ENCODE measurements around the gene IQSEC1. TPM values are rescaled to one million over a fixed set of nuclear protein-coding genes. Genes with fewer than 3 reads are reported as not detected.
A peak's percentile ranks its signal among the peaks of the same experiment; 100 is the strongest.

IQSEC1 gene
- polyA plus RNA-seq, 3 donors from 2014 or later: 9.0 to 40.5 (median 15.3) TPM

DNA sequence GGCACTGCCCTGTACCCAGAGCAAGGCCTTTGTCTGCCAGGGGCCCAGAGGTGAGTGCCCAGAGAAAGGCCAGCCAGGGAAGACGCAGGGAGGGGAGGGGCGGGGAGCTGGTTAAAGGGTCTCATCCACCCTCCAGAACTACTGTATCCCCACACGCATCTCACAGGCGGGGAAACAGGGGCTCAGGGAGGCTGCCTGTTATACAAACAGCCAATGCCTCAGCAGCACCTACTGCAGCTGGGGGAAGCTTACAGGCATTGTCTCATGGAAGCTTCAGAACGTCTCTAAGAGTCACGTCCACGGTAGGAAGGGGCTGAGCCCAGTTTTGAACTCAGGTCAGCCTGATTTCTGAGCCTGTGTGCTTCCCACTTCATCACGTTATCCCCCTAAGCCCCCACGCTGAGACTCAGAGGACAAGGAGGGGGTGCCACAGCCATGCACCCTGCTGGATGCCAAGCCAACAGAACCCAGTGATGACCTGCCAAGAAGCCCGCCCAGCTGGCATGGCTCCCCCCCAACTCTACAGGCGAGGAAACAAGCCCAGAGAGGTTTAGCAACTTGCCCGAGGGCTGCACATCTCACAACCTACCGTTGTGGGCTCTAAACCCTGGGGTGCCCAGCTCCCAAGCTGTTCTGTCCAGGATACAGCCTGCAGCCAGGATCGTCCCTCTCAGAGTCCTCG is 54.5 kb downstream of the IQSEC1 start:
- peaks cover 0 to 3% (median 0%) of the 10 kb centered on the region in 3 donors for H3K36me3 Mint-ChIP-seq
- no peaks in the 10 kb centered on the region for H3K9me3 Mint-ChIP-seq
- peaks cover 52 to 62% of the 10 kb centered on the region in 2 donors for H3K4me1 Mint-ChIP-seq
- H3K27me3 Mint-ChIP-seq (ENCODE audit: low read depth in 3 of 3): peaks cover 3 to 22% (median 8%) of the 10 kb centered on the region in 3 donors
- no peak for DNase-seq
- no peak overlapping the region for H3K4me3 Mint-ChIP-seq
- peak overlapping the region; percentile 88 to 100 (median 100) for H3K27ac Mint-ChIP-seq

DNA sequence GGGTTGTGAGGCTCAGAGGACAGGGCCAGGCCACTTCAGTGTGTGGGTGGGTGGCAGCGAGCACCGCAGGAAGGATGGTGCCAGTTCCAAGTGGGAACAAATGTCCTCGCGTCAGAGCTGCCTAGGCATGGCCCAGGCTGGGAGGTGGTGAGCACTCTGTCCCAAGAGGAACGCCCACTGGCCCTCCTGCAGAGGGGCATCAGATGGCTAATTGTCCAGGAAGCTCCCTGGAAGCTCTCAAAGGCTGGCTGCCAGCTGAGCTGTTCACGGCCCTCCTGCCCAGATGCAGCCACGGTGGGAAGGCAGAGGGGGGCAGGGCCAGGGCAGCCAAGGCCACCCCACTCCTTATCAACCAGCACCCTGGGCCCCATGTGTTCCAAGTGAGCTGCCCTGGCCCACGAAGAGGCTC is 55.2 kb downstream of the IQSEC1 start:
- Mint-ChIP-seq H3K27ac (peak overlapping the region; percentile 99 to 100 (median 100)), H3K4me3 (no peak overlapping the region), H3K9me3 (no peaks in the 10 kb centered on the region), H3K27me3 (ENCODE audit: low read depth in 3 of 3) (peaks cover 8 to 28% (median 13%) of the 10 kb centered on the region in 3 donors), H3K36me3 (peaks cover 0 to 3% (median 0%) of the 10 kb centered on the region in 3 donors), H3K4me1 (peaks cover 58 to 69% of the 10 kb centered on the region in 2 donors)
- no peak for DNase-seq

DNA sequence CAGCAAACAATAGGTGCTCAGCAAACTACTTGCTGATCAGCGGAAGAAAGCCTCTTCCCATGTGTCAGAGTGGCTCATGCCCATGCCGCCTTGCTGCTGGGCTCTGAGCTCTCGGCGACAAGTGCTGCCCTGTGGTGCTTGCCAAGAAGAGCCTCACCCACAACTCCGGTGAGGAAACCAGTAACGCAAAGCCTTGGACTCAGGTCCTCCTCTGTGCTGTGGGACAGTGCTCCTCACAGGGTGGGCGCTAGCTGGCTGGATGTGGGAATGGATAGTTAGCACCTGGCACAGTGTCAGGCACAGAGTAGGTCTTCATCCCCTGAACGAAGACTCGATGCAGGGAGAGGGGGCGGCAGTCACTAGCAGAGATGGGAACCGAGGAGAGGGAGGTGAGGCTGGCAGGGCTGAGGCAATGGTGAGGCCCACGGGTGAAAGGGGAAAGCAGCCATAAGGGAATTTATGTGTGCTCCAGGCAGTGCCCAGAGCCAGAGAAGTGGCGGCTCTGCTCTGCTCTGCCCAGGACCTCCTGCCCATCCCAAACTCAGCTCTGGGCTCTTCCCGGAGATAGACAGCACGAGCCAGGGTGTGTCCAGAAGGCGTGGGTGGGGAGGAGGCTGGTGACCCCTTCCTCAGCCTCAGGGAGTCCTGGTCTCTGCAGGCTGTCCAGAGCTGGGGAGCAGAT is 55.7 kb downstream of the IQSEC1 start:
- peak overlapping the region; percentile 83 to 91 (median 89) for H3K4me3 Mint-ChIP-seq
- no peak for DNase-seq
- peaks cover 64 to 71% of the 10 kb centered on the region in 2 donors for H3K4me1 Mint-ChIP-seq
- peak overlapping the region; percentile 99 to 100 (median 100) for H3K27ac Mint-ChIP-seq
- H3K27me3 Mint-ChIP-seq (ENCODE audit: low read depth in 3 of 3): peaks cover 13 to 30% (median 15%) of the 10 kb centered on the region in 3 donors
- peaks cover 0 to 3% (median 0%) of the 10 kb centered on the region in 3 donors for H3K36me3 Mint-ChIP-seq
- no peaks in the 10 kb centered on the region for H3K9me3 Mint-ChIP-seq

GRCh38 chr3:13016721-13017255 is 56.4 kb downstream of the IQSEC1 start:
- peak overlapping the region; percentile 99 to 100 (median 100) for H3K27ac Mint-ChIP-seq
- peaks cover 0 to 3% (median 0%) of the 10 kb centered on the region in 3 donors for H3K36me3 Mint-ChIP-seq
- DNase-seq: no peak
- H3K4me3 Mint-ChIP-seq: peak overlapping the region; percentile 83 to 91 (median 89)
- H3K9me3 Mint-ChIP-seq: no peaks in the 10 kb centered on the region
- peaks cover 19 to 34% (median 19%) of the 10 kb centered on the region in 3 donors for H3K27me3 Mint-ChIP-seq (ENCODE audit: low read depth in 3 of 3)
- H3K4me1 Mint-ChIP-seq: peaks cover 71 to 78% of the 10 kb centered on the region in 2 donors

DNA sequence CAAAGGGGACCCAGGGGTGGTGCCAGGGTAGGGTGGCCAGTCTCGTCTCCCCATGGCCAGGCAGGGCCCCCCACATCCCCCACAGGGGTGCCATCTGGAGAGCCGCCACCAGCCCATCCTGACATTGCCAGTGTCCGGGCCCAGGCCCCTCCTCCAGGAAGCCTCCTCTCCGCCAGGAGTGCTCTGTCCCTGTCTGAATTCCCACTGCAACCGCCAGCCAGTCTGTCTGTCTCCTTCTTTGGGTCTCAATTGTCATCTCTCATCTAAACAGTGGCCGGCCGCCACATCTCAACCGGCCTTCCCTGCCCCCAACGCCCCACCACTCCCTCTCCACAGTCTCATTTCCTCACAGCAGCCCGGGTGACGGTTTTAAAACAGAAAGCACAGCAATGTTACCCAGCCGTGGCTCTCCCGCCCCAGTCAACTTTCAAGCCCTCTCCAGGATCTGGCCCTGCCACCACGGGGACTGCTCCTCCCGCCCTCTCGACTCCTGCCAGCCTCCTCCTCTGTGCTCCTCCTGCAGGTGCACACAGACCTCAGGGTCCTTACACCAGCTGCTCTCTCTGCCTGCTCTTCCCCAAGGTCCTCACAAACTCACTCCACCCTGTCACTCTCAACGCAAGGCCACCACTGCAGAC is 57.0 kb downstream of the IQSEC1 start:
- Mint-ChIP-seq H3K9me3 (no peaks in the 10 kb centered on the region), H3K27ac (peak overlapping the region; percentile 99 to 100 (median 100)), H3K4me3 (peak overlapping the region; percentile 83 to 91 (median 89)), H3K36me3 (peaks cover 0 to 3% (median 0%) of the 10 kb centered on the region in 3 donors), H3K4me1 (peaks cover 77 to 81% of the 10 kb centered on the region in 2 donors), H3K27me3 (ENCODE audit: low read depth in 3 of 3) (peaks cover 19 to 40% (median 23%) of the 10 kb centered on the region in 3 donors)
- DNase-seq: peak; percentile 81 to 83 (median 82)

- Mint-ChIP-seq H3K27me3 (ENCODE audit: low read depth in 3 of 3) (peaks cover 19 to 42% (median 23%) of the 10 kb centered on the region in 3 donors), H3K9me3 (no peaks in the 10 kb centered on the region), H3K4me3 (peak overlapping the region; percentile 83 to 91 (median 89)), H3K36me3 (peaks cover under 1 to 5% (median 4%) of the 10 kb centered on the region in 3 donors), H3K4me1 (peaks cover 81 to 85% of the 10 kb centered on the region in 2 donors), H3K27ac (peak overlapping the region; percentile 99 to 100 (median 100))
- peak; percentile 82 to 83 (median 83) for DNase-seq
Observed at GRCh38 chr3:13015286-13016082, 57.7 kb downstream of the IQSEC1 start.

GRCh38 chr3:13014755-13015285 is 58.4 kb downstream of the IQSEC1 start:
- H3K4me3 Mint-ChIP-seq: peak overlapping the region; percentile 83 to 91 (median 89)
- no peak for DNase-seq
- no peaks in the 10 kb centered on the region for H3K9me3 Mint-ChIP-seq
- peak overlapping the region; percentile 99 to 100 (median 100) for H3K27ac Mint-ChIP-seq
- H3K27me3 Mint-ChIP-seq (ENCODE audit: low read depth in 3 of 3): peaks cover 19 to 41% (median 25%) of the 10 kb centered on the region in 3 donors
- peaks cover 85 to 87% of the 10 kb centered on the region in 2 donors for H3K4me1 Mint-ChIP-seq
- peaks cover 0 to 5% (median 4%) of the 10 kb centered on the region in 3 donors for H3K36me3 Mint-ChIP-seq

GRCh38 chr3:13013994-13014754 is 59.1 kb downstream of the IQSEC1 start:
- Mint-ChIP-seq H3K9me3 (no peaks in the 10 kb centered on the region), H3K27me3 (ENCODE audit: low read depth in 3 of 3) (peaks cover 24 to 45% (median 30%) of the 10 kb centered on the region in 3 donors), H3K4me3 (peak overlapping the region; percentile 83 to 91 (median 89)), H3K4me1 (peaks cover 91 to 93% of the 10 kb centered on the region in 2 donors), H3K27ac (peak overlapping the region; percentile 99 to 100 (median 100)), H3K36me3 (peaks cover 0 to 5% (median 4%) of the 10 kb centered on the region in 3 donors)
- peak in 2 of 3 donors; percentile 44 to 49 for DNase-seq

DNA sequence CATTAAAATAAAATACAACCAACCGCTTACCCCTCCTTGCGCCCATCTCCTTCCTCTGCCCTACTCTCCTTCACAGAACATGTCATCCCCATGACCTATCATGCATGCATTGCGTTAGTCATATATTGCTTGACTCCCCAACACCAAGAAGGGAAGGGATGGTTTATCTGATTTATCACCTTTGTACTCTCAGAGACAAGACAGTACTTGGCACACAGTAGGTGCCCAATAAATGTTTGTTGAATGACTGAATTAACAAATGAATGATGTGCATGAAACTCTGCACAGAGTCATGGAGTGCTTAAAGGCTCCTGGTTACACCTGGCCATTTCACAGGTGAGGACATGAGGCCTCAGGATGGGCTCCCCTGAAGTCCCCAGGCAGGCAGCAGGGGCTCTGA is 59.7 kb downstream of the IQSEC1 start:
- Mint-ChIP-seq H3K9me3 (no peaks in the 10 kb centered on the region), H3K4me3 (peak overlapping the region; percentile 83 to 91 (median 89)), H3K27me3 (ENCODE audit: low read depth in 3 of 3) (peaks cover 24 to 45% (median 31%) of the 10 kb centered on the region in 3 donors), H3K27ac (peak overlapping the region; percentile 99 to 100 (median 100)), H3K4me1 (peaks cover 94 to 97% of the 10 kb centered on the region in 2 donors), H3K36me3 (peaks cover under 1 to 8% (median 5%) of the 10 kb centered on the region in 3 donors)
- DNase-seq: no peak

GRCh38 chr3:13013151-13013561 is 60.1 kb downstream of the IQSEC1 start:
- peaks cover 95 to 98% of the 10 kb centered on the region in 2 donors for H3K4me1 Mint-ChIP-seq
- peaks cover 24 to 45% (median 31%) of the 10 kb centered on the region in 3 donors for H3K27me3 Mint-ChIP-seq (ENCODE audit: low read depth in 3 of 3)
- DNase-seq: peak in 1 of 3 donors; percentile 36
- no peaks in the 10 kb centered on the region for H3K9me3 Mint-ChIP-seq
- peak overlapping the region; percentile 99 to 100 (median 100) for H3K27ac Mint-ChIP-seq
- H3K4me3 Mint-ChIP-seq: peak overlapping the region; percentile 83 to 91 (median 89)
- peaks cover 3 to 12% (median 7%) of the 10 kb centered on the region in 3 donors for H3K36me3 Mint-ChIP-seq

- no peaks in the 10 kb centered on the region for H3K9me3 Mint-ChIP-seq
- DNase-seq: peak; percentile 74 to 80 (median 80)
- peak overlapping the region; percentile 83 to 99 (median 89) for H3K4me3 Mint-ChIP-seq
- peak overlapping the region; percentile 99 to 100 (median 100) for H3K27ac Mint-ChIP-seq
- peaks cover 22 to 44% (median 31%) of the 10 kb centered on the region in 3 donors for H3K27me3 Mint-ChIP-seq (ENCODE audit: low read depth in 3 of 3)
- peaks cover 3 to 12% (median 7%) of the 10 kb centered on the region in 3 donors for H3K36me3 Mint-ChIP-seq
- peaks cover 96 to 98% of the 10 kb centered on the region in 2 donors for H3K4me1 Mint-ChIP-seq
Observed at GRCh38 chr3:13012221-13012691, 61.0 kb downstream of the IQSEC1 start.

All from immature natural killer cell (primary cell).